ENCODE measurements around the gene PLEKHG5.
A peak's percentile ranks its signal among the peaks of the same experiment; 100 is the strongest.

Gene PLEKHG5

GRCh38 chr1:6489799-6490180 lies 1.7 kb downstream of the PLEKHG5 start:
- Histone ChIP-seq H3K4me3 (replicated peaks; ENCODE audit: low read depth, low read length) (peak overlapping the region; percentile 80), H3K27me3 (replicated peaks; ENCODE audit: control insufficient read depth, insufficient read depth, low read length) (no peaks in the 10 kb centered on the region; the same call in 1 of the 2 replicates), H3K36me3 (ENCODE audit: control insufficient read depth, insufficient read depth, low read length) (no peaks in the 10 kb centered on the region)
- TF ChIP-seq, protein P1, sequence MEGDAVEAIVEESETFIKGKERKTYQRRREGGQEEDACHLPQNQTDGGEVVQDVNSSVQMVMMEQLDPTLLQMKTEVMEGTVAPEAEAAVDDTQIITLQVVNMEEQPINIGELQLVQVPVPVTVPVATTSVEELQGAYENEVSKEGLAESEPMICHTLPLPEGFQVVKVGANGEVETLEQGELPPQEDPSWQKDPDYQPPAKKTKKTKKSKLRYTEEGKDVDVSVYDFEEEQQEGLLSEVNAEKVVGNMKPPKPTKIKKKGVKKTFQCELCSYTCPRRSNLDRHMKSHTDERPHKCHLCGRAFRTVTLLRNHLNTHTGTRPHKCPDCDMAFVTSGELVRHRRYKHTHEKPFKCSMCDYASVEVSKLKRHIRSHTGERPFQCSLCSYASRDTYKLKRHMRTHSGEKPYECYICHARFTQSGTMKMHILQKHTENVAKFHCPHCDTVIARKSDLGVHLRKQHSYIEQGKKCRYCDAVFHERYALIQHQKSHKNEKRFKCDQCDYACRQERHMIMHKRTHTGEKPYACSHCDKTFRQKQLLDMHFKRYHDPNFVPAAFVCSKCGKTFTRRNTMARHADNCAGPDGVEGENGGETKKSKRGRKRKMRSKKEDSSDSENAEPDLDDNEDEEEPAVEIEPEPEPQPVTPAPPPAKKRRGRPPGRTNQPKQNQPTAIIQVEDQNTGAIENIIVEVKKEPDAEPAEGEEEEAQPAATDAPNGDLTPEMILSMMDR (IDR thresholded peaks at IDR 0.05; ENCODE audit: insufficient read depth, low read length, poor library complexity, severe bottlenecking), result peak; percentile 99
- peak; percentile 80 for DNase-seq (ENCODE audit: extremely low read depth, insufficient read length)

DNA sequence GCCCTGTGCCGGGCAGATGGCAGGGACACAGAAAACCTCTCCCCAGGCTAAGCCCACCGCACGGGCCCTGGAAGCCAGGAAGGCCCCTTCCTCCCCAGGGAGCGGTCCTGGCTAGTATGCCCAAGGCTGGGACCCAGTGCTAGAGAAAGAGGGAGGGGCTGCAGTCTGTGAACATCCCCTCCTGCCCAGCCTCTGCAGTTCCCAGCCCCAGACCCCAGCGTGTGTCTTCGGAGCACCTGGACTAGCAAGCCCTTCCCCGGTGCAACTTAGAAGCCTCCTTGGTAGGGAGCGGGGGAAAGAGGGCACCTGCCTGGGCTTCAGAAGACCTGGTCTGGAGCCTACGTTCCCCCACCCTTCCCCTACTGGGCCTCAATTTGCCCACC lies 2.1 kb downstream of the PLEKHG5 start:
- Histone ChIP-seq H3K4me3 (replicated peaks; ENCODE audit: low read depth, low read length) (no peak overlapping the region), H3K36me3 (ENCODE audit: control insufficient read depth, insufficient read depth, low read length) (no peaks in the 10 kb centered on the region), H3K27me3 (replicated peaks; ENCODE audit: control insufficient read depth, insufficient read depth, low read length) (no peaks in the 10 kb centered on the region; the same call in 1 of the 2 replicates)
- DNase-seq (ENCODE audit: extremely low read depth, insufficient read length), result no peak
- TF ChIP-seq, protein P1 (IDR thresholded peaks at IDR 0.05; ENCODE audit: insufficient read depth, low read length, poor library complexity, severe bottlenecking), result no peak

DNA sequence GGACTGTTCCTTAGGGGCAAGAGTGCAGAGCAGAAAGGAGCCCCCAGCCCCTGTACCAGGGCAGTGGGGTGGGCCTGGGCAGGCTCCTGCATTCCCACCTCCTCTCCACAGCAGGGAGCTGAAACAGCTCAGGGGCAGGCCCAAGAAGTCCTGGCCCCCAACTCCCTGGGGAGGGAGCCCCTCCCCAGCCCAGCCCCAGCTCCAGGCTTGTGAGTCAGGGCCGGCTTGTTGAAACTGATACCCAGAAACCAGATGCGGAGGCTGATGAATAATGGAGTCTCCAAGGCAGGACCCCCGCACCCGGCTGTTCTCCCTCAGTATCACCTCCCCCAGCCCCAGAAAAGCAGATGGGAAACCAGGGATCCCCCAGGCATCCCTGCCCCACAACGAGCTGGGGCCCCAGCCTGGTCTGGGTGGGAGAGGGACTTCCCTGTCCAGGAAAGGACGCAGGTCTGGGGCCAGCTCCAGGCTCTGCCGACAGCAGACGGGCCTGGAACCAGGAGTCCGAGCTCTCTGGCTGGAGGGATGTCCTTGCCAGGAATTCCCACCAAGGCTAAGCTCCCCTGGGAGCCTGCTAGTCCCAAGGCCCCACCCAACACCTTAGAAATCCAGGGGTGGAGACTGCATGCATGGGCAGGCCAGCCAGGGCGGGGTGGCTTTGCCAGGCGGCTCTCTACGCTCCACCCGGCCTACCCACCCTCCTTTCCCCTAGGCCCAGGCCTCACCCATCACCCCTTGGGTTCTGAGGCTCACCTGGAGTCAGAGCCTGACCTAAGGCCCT lies 2.7 kb downstream of the PLEKHG5 start:
- Histone ChIP-seq H3K27me3 (replicated peaks; ENCODE audit: control insufficient read depth, insufficient read depth, low read length) (no peaks in the 10 kb centered on the region; the same call in 1 of the 2 replicates), H3K36me3 (ENCODE audit: control insufficient read depth, insufficient read depth, low read length) (no peaks in the 10 kb centered on the region), H3K4me3 (replicated peaks; ENCODE audit: low read depth, low read length) (no peak overlapping the region)
- TF ChIP-seq, protein P1 (IDR thresholded peaks at IDR 0.05; ENCODE audit: insufficient read depth, low read length, poor library complexity, severe bottlenecking), result no peak
- DNase-seq (ENCODE audit: extremely low read depth, insufficient read length), result no peak

DNA sequence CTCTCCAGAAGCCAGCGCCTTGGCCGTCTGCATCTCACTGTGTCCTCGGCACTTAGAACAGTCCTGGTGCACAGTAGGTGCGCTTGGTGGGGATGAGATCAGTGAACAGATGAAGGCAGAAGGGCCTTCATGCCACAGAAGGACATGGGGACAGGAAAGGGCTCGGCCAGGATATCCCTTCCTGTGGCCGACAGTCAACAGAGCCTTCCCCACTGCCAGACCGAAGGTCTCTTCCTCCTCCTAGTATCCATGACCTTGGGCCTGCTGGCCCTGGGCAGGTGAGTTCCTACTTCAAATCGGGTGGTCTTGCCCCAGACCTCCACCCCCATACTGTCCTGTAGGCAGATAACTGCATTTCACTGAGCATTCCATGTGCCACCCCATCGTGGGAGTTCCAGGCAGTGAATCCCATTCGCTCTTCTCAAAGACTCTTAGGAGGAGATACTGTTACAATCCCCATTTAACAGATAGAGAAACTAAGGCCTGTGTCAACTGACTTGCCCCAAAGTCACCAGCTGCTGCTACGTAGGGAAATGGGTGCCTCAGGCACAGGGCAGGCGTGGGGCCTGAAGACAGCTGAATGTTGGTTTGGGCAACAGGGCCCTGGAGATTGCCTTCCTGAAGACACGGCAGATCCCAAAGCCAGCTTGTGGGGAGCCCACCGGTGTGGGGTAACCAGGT lies 3.5 kb downstream of the PLEKHG5 start:
- Histone ChIP-seq H3K4me3 (replicated peaks; ENCODE audit: low read depth, low read length) (no peak overlapping the region), H3K27me3 (replicated peaks; ENCODE audit: control insufficient read depth, insufficient read depth, low read length) (no peaks in the 10 kb centered on the region; the same call in 1 of the 2 replicates), H3K36me3 (ENCODE audit: control insufficient read depth, insufficient read depth, low read length) (no peaks in the 10 kb centered on the region)
- DNase-seq (ENCODE audit: extremely low read depth, insufficient read length), result no peak
- TF ChIP-seq, protein P1 (IDR thresholded peaks at IDR 0.05; ENCODE audit: insufficient read depth, low read length, poor library complexity, severe bottlenecking), result no peak

- TF ChIP-seq, protein P1 (IDR thresholded peaks at IDR 0.05; ENCODE audit: insufficient read depth, low read length, poor library complexity, severe bottlenecking), result peak; percentile 98
- peak; percentile 56 for DNase-seq (ENCODE audit: extremely low read depth, insufficient read length)
- Histone ChIP-seq H3K4me3 (replicated peaks; ENCODE audit: low read depth, low read length) (no peak overlapping the region), H3K27me3 (replicated peaks; ENCODE audit: control insufficient read depth, insufficient read depth, low read length) (no peaks in the 10 kb centered on the region; the same call in 1 of the 2 replicates), H3K36me3 (ENCODE audit: control insufficient read depth, insufficient read depth, low read length) (no peaks in the 10 kb centered on the region)
These were observed 4.9 kb downstream of the PLEKHG5 start for GRCh38 chr1:6486433-6487011.

All from GM06990 (cell line).